Panc1 (cell line): ENCODE data around the gene OIP5. TPM values are rescaled to one million over a fixed set of nuclear protein-coding genes. Genes with fewer than 3 reads are reported as not detected.
A peak's percentile ranks its signal among the peaks of the same experiment; 100 is the strongest.

ENCODE experiments used
- ATAC-seq: fragments of 200-7000 bp; cut with Tn5 transposase; 2 replicates; pipeline ENCODE4 v1.9.1; 2020; ENCODE audit warnings: mild to moderate bottlenecking, moderate library complexity
- Bru-seq: library from RNA; stranded (reverse); fragments of 400-500 nt; gene quantifications from one replicate; lab custom pipeline; 2021; lab: Mats Ljungman, UMichigan
- BruChase-seq, 2 experiments: library from RNA; stranded (reverse); fragments of 400-500 nt; gene quantifications; one replicate each; lab custom pipeline; 2021; lab: Mats Ljungman, UMichigan
- BruUV-seq: library from RNA; stranded (reverse); fragments of 400-500 nt; replicated peaks from 2 replicates; lab custom pipeline; 2021; lab: Mats Ljungman, UMichigan
- CTCF ChIA-PET: fragments of 300-600 bp; sonication (Branson Sonifier 250); formaldehyde crosslinking; loops from one replicate; lab custom pipeline; 2022; ENCODE audit warnings: antibody characterized with exemption; lab: Charles Lee
- POLR2A ChIA-PET: fragments of 300-600 bp; sonication (Branson Sonifier 250); formaldehyde crosslinking; loops from one replicate; lab custom pipeline; 2022; ENCODE audit warnings: antibody characterized with exemption; lab: Charles Lee
- DNase-seq: peaks from one replicate; pipeline ENCODE4 v3.0.0-alpha.2; 2010; ENCODE audit warnings: low read depth, low spot score
- H3K27ac ChIP-seq: 2 replicates; pipeline ENCODE4 v1.5.1; 2011; ENCODE audit warnings: mild to moderate bottlenecking, low read length, inconsistent platforms
- H3K27me3 ChIP-seq: fragments of 200-500 bp; sonication (Bioruptor generic); 2 replicates; pipeline ENCODE4 v1.6.0; 2014; ENCODE audit warnings: low read length, inconsistent platforms; ENCODE audit not compliant: control insufficient read depth, insufficient read depth
- H3K36me3 ChIP-seq: fragments of 200-500 bp; sonication (Bioruptor generic); 2 replicates; pipeline ENCODE4 v1.5.1; 2014; ENCODE audit warnings: inconsistent platforms, mild to moderate bottlenecking, low read length, moderate library complexity; ENCODE audit not compliant: control insufficient read depth, insufficient read depth
- H3K4me1 ChIP-seq: 2 replicates; pipeline ENCODE4 v1.5.1; 2011; ENCODE audit warnings: inconsistent platforms, mild to moderate bottlenecking, low read length, moderate library complexity; ENCODE audit not compliant: control insufficient read depth, insufficient read depth
- H3K4me3 ChIP-seq, 2 experiments: 2 replicates each; pipeline ENCODE4 v1.5.1; 2011 to 2012; ENCODE audit warnings: low read depth in 2 of 2, low read length in 2 of 2, mild to moderate bottlenecking in 2 of 2, inconsistent platforms in 1 of 2, moderate library complexity in 1 of 2
- H3K9me3 ChIP-seq: fragments of 200-500 bp; sonication (Bioruptor generic); 2 replicates; pipeline ENCODE4 v1.5.1; 2014; ENCODE audit warnings: low read depth, mild to moderate bottlenecking, inconsistent platforms, low read length, moderate library complexity; ENCODE audit not compliant: control insufficient read depth, insufficient read depth
- POLR2AphosphoS5 ChIP-seq: IDR thresholded peaks from 2 replicates; pipeline ENCODE4 v1.6.1; 2012; ENCODE audit warnings: mild to moderate bottlenecking, low read depth, low read length, moderate library complexity
- SIN3A ChIP-seq: IDR thresholded peaks from 2 replicates; pipeline ENCODE4 v1.6.1; 2012; ENCODE audit warnings: low read depth, mild to moderate bottlenecking, low read length, moderate library complexity, borderline replicate concordance; ENCODE audit not compliant: insufficient read depth
- TCF7L2 ChIP-seq: IDR thresholded peaks from 2 replicates; pipeline ENCODE4 v1.6.1; 2011; ENCODE audit warnings: mild to moderate bottlenecking, low read depth, low read length, inconsistent platforms
- in situ Hi-C: cut with HindIII; loops from 2 replicates; pipeline ENCODE4 v1.10.0; 2016; ENCODE audit warnings: low sequenced_read_pairs, low pct_unique_long_range_greater_than_20kb
- intact Hi-C: fragments of 100-400 bp; cut with micrococcal nuclease; formaldehyde crosslinking; loops from one replicate; pipeline ENCODE4 v1.10.0; 2022; ENCODE audit not compliant: unreplicated experiment
- long read RNA-seq: library from polyadenylated mRNA; unstranded; transcript quantifications from one replicate; pipeline ENCODE4 v2.0.0, GENCODE V29; 2021; ENCODE audit not compliant: unreplicated experiment
- polyA plus RNA-seq: library from polyadenylated mRNA; unstranded; fragments of >200 nt; gene quantifications from one replicate; pipeline ENCODE4 v1.2.1, GENCODE V29; 2012; ENCODE audit warnings: missing spikeins; ENCODE audit not compliant: insufficient read length
- total RNA-seq: library from RNA; stranded (reverse); gene quantifications from one replicate; pipeline ENCODE4 v1.2.1, GENCODE V29; 2021; ENCODE audit not compliant: unreplicated experiment
- TF ChIP-seq, protein P1 (sequence below), 2 experiments: IDR thresholded peaks; 2 replicates each; pipeline ENCODE4 v1.6.1; 2011 to 2012; ENCODE audit warnings: low read depth in 2 of 2, control low read depth in 1 of 2, low read length in 1 of 2, mild to moderate bottlenecking in 1 of 2, moderate library complexity in 1 of 2; ENCODE audit not compliant: insufficient read depth in 1 of 2
- TF ChIP-seq, protein P2 (sequence below): fragments of 450-650 bp; IDR thresholded peaks from 2 replicates; pipeline ENCODE4 v1.5.1; 2017; ENCODE audit warnings: mild to moderate bottlenecking

OIP5 gene
- 26.7 TPM for total RNA-seq
- 12.8 TPM for polyA plus RNA-seq
- Bru-seq, nascent RNA, result percentile 66 among the genes with signal in this experiment
- percentile 65 among the genes with signal in this experiment for BruChase-seq, experiment 1, labeled RNA remaining after a 2-hour chase
- BruChase-seq, experiment 2, labeled RNA remaining after a 6-hour chase, result percentile 73 among the genes with signal in this experiment
- long read RNA-seq, transcript OIP5-201 (5 exons, 1,236 nt), result major isoform, 32 of 44 reads
- long read RNA-seq, partial matches to known transcripts, result 0 of 44 reads
- long read RNA-seq, other reads (novel, unspliced or antisense), result 10 of 44 reads

DNA sequence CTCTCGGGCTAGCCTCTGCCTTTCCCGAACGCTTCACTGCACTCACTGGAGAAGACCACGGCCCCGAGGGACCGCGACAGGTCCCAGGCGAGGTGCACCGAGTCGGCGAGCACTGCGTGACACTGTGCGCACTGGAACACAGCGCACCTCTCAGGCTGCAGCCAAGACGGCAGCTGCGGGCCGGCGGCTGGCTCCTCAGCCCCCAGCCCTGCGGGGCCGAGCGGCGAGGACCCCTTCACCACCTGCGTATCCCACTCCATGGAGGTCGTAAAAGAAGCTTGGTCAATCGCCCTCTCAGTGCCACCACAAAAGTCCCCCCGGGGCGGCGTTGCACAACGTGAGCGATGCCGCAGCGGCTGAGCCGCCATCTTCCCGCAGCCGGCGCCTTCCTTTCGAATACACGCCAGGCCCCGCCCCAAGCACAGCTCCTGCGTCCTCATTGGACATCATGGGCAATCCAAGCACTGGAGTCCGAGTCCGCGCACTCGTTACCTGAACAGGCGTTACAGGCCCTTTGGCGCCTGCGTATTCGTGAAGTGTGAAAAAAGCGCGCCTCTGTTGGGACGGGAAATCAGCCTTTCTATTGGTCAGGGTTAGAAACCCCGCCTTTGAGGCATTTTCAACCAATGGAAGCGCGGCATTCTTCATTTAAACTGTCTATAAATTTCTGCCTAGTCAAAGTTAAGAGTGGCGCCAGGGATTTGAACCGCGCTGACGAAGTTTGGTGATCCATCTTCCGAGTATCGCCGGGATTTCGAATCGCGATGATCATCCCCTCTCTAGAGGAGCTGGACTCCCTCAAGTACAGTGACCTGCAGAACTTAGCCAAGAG is at the start of gene OIP5, which contains the start of gene NUSAP1:
OIP5 (minus strand) TSS at position 398 of the 832 bp plus-strand sequence; CDS start at position 368, 30 bp downstream.
NUSAP1 (plus strand) TSS at position 688 of the 832 bp plus-strand sequence; CDS start at position 765, 77 bp downstream.
- ATAC-seq (peak; percentile 97), DNase-seq (peak; percentile 99)
- Histone ChIP-seq H3K36me3 (peaks cover 7% of the 10 kb centered on the region), H3K4me1 (peaks cover 9% of the 10 kb centered on the region), H3K4me3 (peak within 1 kb of the TSS; percentile 80 to 88), H3K27ac (peak within 1 kb of the TSS; percentile 98), H3K27me3 (no peaks in the 10 kb centered on the region), H3K9me3 (no peaks in the 10 kb centered on the region)
- BruUV-seq, result no TSS peak
- TF ChIP-seq, protein P1, sequence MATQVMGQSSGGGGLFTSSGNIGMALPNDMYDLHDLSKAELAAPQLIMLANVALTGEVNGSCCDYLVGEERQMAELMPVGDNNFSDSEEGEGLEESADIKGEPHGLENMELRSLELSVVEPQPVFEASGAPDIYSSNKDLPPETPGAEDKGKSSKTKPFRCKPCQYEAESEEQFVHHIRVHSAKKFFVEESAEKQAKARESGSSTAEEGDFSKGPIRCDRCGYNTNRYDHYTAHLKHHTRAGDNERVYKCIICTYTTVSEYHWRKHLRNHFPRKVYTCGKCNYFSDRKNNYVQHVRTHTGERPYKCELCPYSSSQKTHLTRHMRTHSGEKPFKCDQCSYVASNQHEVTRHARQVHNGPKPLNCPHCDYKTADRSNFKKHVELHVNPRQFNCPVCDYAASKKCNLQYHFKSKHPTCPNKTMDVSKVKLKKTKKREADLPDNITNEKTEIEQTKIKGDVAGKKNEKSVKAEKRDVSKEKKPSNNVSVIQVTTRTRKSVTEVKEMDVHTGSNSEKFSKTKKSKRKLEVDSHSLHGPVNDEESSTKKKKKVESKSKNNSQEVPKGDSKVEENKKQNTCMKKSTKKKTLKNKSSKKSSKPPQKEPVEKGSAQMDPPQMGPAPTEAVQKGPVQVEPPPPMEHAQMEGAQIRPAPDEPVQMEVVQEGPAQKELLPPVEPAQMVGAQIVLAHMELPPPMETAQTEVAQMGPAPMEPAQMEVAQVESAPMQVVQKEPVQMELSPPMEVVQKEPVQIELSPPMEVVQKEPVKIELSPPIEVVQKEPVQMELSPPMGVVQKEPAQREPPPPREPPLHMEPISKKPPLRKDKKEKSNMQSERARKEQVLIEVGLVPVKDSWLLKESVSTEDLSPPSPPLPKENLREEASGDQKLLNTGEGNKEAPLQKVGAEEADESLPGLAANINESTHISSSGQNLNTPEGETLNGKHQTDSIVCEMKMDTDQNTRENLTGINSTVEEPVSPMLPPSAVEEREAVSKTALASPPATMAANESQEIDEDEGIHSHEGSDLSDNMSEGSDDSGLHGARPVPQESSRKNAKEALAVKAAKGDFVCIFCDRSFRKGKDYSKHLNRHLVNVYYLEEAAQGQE (IDR thresholded peaks at IDR 0.05; ENCODE audit: insufficient read depth in 1 of 2, low read depth in 2 of 2, low read length in 1 of 2), result no peak
- TF ChIP-seq POLR2AphosphoS5, result peak; percentile 95
- peak; percentile 97 for TF ChIP-seq SIN3A
- in situ Hi-C loops, result no loop called here
- intact Hi-C loops, result no loop called here
- ChIA-PET CTCF (interaction anchor here (1.1 kb wide), 1 partner anchor 42 kb away, joined by 4 read pairs; no protein-coding TSS in a partner anchor), POLR2A (interaction anchor here (0.5 to 0.7 kb wide), 5 partner anchors 37 to 843 kb away, joined by 3 to 5 read pairs (median 3); no protein-coding TSS in a partner anchor)

DNA sequence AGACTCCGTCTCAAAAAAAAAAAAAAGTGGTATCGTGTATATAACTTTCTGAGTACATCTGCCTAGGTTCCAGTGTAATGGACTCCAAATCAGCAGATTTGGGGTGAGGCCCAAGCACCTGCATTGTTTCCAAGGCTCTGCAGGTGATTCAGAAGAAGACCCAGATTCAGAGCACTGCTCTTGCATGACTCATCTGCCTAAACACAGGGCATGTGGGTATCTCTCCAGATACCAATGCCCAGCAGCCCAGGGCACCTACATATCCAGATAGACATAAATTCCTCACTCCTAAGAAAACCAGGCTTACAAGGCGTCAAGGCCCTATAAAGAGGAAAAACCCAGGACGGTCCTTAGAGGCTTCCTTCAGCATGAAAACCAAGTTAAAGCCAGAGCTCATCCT is 45.6 kb upstream of the OIP5 start:
- no TSS peak for BruUV-seq
- ChIA-PET CTCF (no interaction called here), POLR2A (no interaction called here)
- DNase-seq (no peak), ATAC-seq (peak; percentile 62)
- TF ChIP-seq POLR2AphosphoS5, result no peak
- TF ChIP-seq, protein P2, sequence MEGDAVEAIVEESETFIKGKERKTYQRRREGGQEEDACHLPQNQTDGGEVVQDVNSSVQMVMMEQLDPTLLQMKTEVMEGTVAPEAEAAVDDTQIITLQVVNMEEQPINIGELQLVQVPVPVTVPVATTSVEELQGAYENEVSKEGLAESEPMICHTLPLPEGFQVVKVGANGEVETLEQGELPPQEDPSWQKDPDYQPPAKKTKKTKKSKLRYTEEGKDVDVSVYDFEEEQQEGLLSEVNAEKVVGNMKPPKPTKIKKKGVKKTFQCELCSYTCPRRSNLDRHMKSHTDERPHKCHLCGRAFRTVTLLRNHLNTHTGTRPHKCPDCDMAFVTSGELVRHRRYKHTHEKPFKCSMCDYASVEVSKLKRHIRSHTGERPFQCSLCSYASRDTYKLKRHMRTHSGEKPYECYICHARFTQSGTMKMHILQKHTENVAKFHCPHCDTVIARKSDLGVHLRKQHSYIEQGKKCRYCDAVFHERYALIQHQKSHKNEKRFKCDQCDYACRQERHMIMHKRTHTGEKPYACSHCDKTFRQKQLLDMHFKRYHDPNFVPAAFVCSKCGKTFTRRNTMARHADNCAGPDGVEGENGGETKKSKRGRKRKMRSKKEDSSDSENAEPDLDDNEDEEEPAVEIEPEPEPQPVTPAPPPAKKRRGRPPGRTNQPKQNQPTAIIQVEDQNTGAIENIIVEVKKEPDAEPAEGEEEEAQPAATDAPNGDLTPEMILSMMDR, result no peak
- TF ChIP-seq SIN3A, result no peak
- TF ChIP-seq TCF7L2, result no peak
- TF ChIP-seq, protein P1 (IDR thresholded peaks at IDR 0.05; ENCODE audit: insufficient read depth in 1 of 2, low read depth in 2 of 2, low read length in 1 of 2), result no peak
- intact Hi-C loops (no loop called here), in situ Hi-C loops (no loop called here)
- Histone ChIP-seq H3K27ac (no peak overlapping the region), H3K36me3 (peaks cover 12% of the 10 kb centered on the region; the same call in 1 of the 2 replicates), H3K4me3 (no peak overlapping the region), H3K9me3 (no peaks in the 10 kb centered on the region), H3K4me1 (no peaks in the 10 kb centered on the region), H3K27me3 (no peaks in the 10 kb centered on the region)
